ENCODE results near the gene ERN1.

The ERN1 gene

DNA sequence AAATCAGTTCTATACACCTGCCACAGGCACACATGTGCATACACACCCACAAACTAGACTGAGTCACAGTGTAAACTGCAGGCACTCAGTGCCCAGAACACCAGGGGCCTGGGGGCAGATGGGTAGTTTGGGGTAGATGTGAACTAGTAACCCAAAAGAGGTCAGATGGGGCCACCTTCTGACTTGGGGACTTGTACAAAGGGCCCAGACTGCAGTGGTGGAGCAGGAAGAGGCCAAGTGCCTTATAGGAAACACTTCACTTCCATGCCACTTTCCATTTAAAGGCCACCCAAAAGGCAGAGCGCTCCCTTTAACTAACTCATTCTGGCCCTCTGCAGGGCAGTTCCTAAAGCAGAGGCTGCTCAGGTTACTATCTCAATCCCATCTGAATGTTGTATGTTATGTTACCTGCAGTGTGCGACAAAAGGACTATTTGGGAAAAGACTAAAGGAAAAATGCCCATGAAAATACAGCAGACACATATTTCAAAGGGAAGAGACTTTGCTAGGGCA, 27.8 kb upstream of the ERN1 start:
- no peak for DNase-seq

DNA sequence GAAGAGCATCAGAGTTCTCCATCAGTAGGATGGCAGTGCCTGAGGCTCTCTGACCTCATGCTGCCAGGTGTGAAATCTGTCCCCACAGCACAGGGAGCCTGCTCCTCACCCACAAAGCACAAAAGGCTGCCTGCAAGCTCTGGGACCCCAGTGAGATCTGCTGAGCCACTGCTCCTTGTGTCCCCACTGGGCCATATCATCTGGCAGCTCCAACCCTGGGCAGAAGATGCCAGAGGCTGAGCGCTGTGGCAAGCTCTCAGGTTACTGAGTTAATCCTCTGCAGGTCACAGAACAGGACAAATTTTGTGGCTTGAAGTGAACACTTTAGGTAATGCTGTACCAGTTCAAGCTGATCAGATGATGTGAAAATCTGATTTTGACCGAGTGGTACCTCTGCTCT, 26.7 kb upstream of the ERN1 start:
- DNase-seq: no peak

DNA sequence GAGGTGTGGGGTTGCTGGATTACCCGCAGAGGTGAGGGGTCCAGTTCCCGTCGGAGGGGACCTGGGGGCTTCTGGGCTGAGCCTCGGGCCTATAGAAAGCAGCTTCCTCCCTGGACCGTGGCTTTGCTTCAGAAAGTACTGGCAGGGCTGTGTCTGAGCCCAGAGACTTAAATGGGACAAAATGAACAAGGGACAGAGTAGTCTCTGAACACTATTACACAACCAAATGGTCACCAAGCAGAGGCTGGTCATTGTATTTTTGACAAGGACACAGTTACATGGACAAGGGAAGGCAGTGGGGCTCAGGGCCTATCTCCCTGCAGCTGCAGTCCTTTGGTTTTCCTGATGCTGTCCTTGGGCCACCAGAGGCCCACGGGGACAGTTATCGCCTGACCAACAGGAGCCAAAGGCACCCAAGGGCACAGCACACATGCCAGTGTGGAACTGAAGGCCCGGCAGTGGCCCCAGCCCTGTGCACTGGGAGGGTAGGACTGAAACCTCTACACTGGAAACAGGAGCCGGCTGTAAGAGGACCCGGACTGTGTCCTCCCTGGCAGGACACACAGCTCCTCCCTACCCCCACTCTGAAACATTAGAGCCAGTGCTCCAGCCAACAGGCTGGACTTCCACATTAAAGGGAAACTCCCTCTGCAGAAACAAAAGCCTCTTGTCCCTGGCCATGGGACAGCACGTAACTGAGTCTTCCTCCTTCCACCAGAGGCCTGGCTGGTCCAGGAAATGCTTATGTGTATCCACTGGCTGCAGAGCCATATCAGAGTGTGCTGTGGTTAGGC, 26.0 kb upstream of the ERN1 start:
- no peak for DNase-seq

- no peak for DNase-seq
Observed at GRCh38 chr17:64155129-64155528, 25.2 kb upstream of the ERN1 start.

- no peak for DNase-seq
Observed at GRCh38 chr17:64154717-64155116, 24.8 kb upstream of the ERN1 start.

DNA sequence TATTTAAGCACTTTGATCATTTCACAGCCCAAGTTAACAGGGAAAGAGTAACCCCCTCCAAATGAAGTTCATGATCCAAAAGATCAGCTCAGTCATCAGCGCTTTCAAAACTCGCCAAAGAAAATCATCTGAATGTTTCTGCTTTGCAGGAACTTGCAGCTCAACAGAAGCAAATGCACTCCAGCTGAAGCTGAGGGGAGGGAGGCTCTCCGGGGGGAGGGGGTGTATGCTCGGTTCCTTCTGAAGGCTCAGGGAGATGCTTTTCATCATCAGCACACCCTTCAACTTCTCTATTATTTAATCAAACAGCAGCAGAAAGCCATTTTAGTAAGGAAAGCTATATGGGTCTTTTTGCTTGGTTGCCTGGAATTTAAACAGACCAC, 24.4 kb upstream of the ERN1 start:
- no peak for DNase-seq

- no peak for DNase-seq
Observed at GRCh38 chr17:64153565-64154312, 23.8 kb upstream of the ERN1 start.

GRCh38 chr17:64152428-64153125, 22.6 kb upstream of the ERN1 start:
- no peak for DNase-seq

DNA sequence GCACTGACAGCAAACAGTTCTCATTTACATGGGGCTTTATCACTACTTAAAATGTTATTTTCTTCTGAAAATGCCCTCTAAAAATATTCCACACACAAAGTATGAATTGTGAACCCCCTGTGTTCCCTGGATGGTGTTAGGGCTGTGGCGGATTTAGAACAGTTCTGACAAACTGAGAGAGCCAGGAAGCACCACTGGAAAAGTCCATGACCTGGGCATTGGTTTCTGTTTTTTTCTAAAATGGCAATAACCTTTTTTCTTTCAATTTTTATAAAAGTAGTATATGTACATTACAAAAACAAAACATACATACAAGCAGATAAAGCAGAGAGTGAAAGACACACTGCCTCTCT, 21.0 kb upstream of the ERN1 start:
- DNase-seq: no peak

- DNase-seq: no peak
Observed at GRCh38 chr17:64150237-64151015, 20.5 kb upstream of the ERN1 start.

- no peak for DNase-seq
Observed at GRCh38 chr17:64149196-64149595, 19.3 kb upstream of the ERN1 start.

DNA sequence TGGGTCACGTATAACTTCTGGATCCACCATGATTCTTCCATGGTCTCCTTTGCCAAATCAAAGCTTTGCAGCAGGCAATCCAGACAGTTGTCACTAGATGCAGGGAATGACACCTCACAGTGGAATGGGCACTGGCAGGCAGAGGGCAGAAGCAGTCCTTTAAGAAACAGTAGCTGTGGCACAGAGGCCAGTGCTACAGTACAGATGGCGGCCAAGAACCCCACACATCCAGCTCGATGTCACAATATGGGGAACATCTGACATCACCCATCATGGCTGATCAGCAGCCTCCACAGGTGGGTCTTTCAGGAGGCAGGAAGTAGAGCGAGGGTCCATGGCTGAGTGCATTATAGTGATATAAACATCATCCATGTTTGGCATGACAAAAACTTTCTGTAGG, 18.8 kb upstream of the ERN1 start:
- DNase-seq: no peak

DNA sequence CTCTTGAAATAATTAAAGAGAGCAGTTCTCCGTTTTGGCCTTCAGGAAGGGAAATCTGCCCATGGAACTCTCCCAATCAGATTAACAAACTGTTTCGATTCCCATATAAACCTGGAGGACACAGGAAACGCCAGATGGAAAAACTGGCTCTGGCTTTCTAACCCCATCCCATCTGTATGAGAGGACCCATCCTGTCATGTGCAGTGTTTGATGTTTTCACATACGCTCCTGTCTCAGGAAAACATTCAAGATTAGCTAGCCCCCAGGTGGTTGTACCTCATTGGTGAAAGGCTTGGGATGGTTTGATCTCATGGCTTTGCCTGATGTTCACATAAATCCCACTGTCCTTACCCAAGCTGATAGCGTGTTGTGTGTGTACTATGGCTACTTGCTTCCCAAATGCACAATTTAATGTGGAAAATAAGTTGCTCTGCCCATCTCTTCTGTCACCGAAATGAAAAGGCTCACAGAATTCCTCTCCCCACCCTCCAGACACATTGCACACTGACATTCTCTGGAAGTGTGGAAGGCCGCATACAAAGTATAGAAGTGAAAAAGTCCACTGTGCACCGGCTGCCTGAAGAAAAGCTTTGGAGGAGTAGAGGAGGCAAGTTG, 18.2 kb upstream of the ERN1 start:
- no peak for DNase-seq

- DNase-seq: no peak
Observed at GRCh38 chr17:64147110-64148016, 17.4 kb upstream of the ERN1 start.

- DNase-seq: peak; percentile 59
Observed at GRCh38 chr17:64146418-64147109, 16.6 kb upstream of the ERN1 start.

DNA sequence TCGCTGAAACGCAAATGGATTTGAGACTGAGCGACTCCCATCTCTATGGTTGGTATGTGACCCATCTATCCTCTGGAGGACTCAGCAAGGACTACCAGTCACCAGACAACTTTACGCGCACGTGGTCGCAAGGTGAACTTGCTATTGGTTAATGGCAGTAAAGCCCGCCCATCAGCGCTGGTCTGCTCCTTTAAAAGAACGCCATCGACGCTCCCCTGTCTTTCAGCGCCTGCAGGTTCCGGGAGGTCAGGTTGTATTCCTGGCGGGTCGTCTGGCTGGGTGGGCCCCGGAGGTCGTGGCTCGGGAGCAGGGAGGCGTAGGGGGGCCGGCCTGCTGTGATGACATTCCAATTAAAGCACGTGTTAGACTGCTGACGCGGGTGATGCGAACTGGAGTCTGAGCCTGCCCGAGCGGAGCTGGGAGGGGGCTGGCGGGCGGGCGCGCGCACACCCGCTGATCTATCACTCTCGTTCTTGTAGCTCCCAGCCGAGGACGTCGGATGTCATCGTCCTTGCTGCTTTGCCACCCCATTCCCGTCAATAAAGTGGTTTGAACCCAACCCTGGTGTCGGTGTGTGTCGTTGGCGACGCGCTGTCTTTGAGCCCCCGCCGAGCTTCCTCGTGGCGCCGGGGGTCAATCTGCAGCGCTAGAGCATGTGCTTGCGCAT, 15.9 kb upstream of the ERN1 start:
- DNase-seq: peak; percentile 99

DNA sequence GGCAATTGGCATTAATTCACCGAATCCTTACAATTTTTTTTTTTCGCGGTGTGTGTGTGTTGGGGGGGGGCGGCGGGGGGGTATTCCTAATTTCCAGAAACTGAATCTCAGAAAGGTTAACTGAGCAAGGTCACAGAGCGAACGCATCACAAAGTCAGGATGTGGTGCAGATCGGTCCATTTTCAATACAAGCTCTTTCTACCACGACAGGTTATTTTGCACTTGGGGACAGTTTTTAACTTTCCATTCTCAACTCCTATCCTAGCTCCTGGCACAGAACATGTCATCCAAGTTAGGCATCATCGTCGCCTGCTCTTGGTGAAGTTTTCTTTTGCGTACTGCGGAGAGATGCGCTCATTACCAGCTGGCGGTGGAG, 15.4 kb upstream of the ERN1 start:
- DNase-seq: no peak

DNA sequence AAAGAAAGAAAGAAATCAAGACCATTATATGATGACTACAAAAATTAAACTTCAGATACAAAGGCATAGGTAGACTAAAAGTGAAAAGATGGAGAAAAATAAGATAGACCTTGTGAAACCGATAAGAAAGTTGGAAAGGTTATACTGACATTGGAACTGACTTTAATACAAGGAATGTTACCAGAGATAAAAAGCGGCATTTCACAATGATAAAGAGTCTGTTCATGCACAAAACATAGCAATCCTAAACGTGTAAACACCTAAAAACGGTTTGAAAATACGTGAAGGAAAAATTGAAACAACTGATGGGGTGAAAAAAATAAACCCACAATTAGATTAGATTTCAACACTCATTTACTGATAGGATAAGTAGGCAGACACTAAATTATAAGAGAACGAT, 9.6 kb upstream of the ERN1 start:
- DNase-seq: no peak

GRCh38 chr17:64138441-64138840, 8.5 kb upstream of the ERN1 start:
- DNase-seq: no peak

DNA sequence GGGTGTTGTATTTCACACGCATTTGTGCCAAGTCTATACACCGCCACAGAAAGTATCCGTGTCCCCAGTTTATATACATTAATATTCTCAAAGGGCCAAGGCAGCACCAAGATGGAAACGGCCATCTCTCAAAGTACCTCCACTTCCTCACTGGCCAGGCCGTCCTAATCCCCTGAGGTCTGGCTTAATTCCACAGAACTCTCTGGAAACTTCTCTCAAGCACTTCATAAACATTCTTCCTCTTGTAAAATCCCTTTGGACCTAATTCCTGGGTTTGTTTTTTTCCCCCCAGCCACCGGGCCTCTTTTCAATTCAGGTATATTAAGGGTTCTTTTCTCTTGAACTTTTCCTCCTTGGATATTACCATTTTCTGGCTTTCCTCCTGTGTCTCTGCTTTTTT, 5.1 kb upstream of the ERN1 start:
- no peak for DNase-seq
